CD14-positive monocyte (primary cell): ENCODE data around the gene TSSK2. TPM values are rescaled to one million over a fixed set of nuclear protein-coding genes. Genes with fewer than 3 reads are reported as not detected.
A peak's percentile ranks its signal among the peaks of the same experiment; 100 is the strongest.

Source experiments
- DNase-seq, 3 donors: peaks; one replicate each; pipeline ENCODE4 v3.0.0-alpha.2; 2011 to 2022
- H2AFZ ChIP-seq: 2 replicates; pipeline ENCODE4 v1.6.0; 2012; ENCODE audit warnings: mild to moderate bottlenecking, low read depth, low read length, inconsistent platforms; ENCODE audit not compliant: insufficient read depth, poor library complexity, severe bottlenecking
- H3K27ac ChIP-seq, 2 donors: 1 replicate in 1 of 2; 2 replicates in 1 of 2; pipeline ENCODE4 v1.5.1; 2012 to 2013; ENCODE audit warnings: low read length in 2 of 2, control low read depth in 1 of 2, inconsistent platforms in 1 of 2, low read depth in 1 of 2, mild to moderate bottlenecking in 1 of 2
- H3K27me3 ChIP-seq, 2 donors: one replicate each; pipeline versions ENCODE4 v1.6.0 to v1.6.1; 2011 to 2013; ENCODE audit warnings: low read length in 2 of 2; ENCODE audit not compliant: control insufficient read depth in 2 of 2, insufficient read depth in 2 of 2
- H3K36me3 ChIP-seq, 2 donors: replicated peaks in 1 of 2; 1 replicate in 1 of 2; 2 replicates in 1 of 2; pipeline versions ENCODE4 v1.5.1 to v1.6.1; 2012 to 2013; ENCODE audit warnings: low read length in 2 of 2, control low read depth in 1 of 2, inconsistent platforms in 1 of 2, mild to moderate bottlenecking in 1 of 2; ENCODE audit not compliant: insufficient read depth in 2 of 2, control insufficient read depth in 1 of 2
- H3K4me1 ChIP-seq, 2 donors: 1 replicate in 1 of 2; 2 replicates in 1 of 2; pipeline versions ENCODE4 v1.5.1 to v1.6.1; 2012 to 2013; ENCODE audit warnings: low read length in 2 of 2, control low read depth in 1 of 2, inconsistent platforms in 1 of 2, mild to moderate bottlenecking in 1 of 2, moderate library complexity in 1 of 2; ENCODE audit not compliant: insufficient read depth in 2 of 2, control insufficient read depth in 1 of 2
- H3K4me2 ChIP-seq: replicated peaks from 2 replicates; pipeline ENCODE3; 2012; ENCODE audit warnings: low read length, moderate library complexity, mild to moderate bottlenecking; ENCODE audit not compliant: poor library complexity, severe bottlenecking; ENCODE audit errors: extremely low read depth
- H3K4me3 ChIP-seq, 3 experiments: fragments of 200-600 bp in 1 of 3; sonication (generic) in 1 of 3; replicated peaks in 1 of 3; 1 replicate in 2 of 3; 2 replicates in 1 of 3; pipeline ENCODE4 v1.5.1; 2011 to 2013; ENCODE audit warnings: low read length in 3 of 3, mild to moderate bottlenecking in 3 of 3, control low read depth in 2 of 3, low read depth in 2 of 3, inconsistent platforms in 1 of 3, moderate library complexity in 1 of 3
- H3K79me2 ChIP-seq: 2 replicates; pipeline ENCODE4 v1.6.0; 2012; ENCODE audit warnings: mild to moderate bottlenecking, control low read depth, inconsistent platforms, low read length, moderate library complexity; ENCODE audit not compliant: insufficient read depth
- H3K9ac ChIP-seq: 2 replicates; pipeline ENCODE4 v1.6.0; 2017; ENCODE audit warnings: low read length, mild to moderate bottlenecking; ENCODE audit not compliant: insufficient read depth, poor library complexity, severe bottlenecking
- H3K9me3 ChIP-seq, 2 donors: replicated peaks in 1 of 2; 1 replicate in 1 of 2; 2 replicates in 1 of 2; pipeline versions ENCODE4 v1.5.1 to v1.6.1; 2012 to 2013; ENCODE audit warnings: low read length in 2 of 2, control low read depth in 1 of 2; ENCODE audit not compliant: control insufficient read depth in 1 of 2, insufficient read depth in 1 of 2
- H4K20me1 ChIP-seq: 2 replicates; pipeline ENCODE4 v1.6.0; 2012; ENCODE audit warnings: mild to moderate bottlenecking, low read length, control low read depth, moderate library complexity; ENCODE audit not compliant: insufficient read depth
- H3K27ac Mint-ChIP-seq, 7 donors: one replicate each; pipeline ENCODE4 v1.8.0; 2020; ENCODE audit warnings: mild to moderate bottlenecking in 7 of 7, mixed read lengths in 7 of 7, moderate library complexity in 6 of 7, inconsistent platforms in 2 of 7
- H3K27me3 Mint-ChIP-seq, 3 donors: one replicate each; pipeline ENCODE4 v1.8.0; 2021 to 2022; ENCODE audit warnings: low read depth in 3 of 3, mild to moderate bottlenecking in 3 of 3, mixed read lengths in 3 of 3, moderate library complexity in 3 of 3, inconsistent platforms in 1 of 3
- H3K36me3 Mint-ChIP-seq, 2 donors: one replicate each; pipeline ENCODE4 v1.8.0; 2020; ENCODE audit warnings: mixed read lengths in 2 of 2, inconsistent platforms in 1 of 2, mild to moderate bottlenecking in 1 of 2
- H3K4me1 Mint-ChIP-seq: one replicate; pipeline ENCODE4 v1.8.0; 2020; ENCODE audit warnings: mild to moderate bottlenecking, mixed read lengths
- H3K4me3 Mint-ChIP-seq, 2 donors: one replicate each; pipeline ENCODE4 v1.8.0; 2020; ENCODE audit warnings: mild to moderate bottlenecking in 2 of 2, mixed read lengths in 2 of 2, moderate library complexity in 1 of 2
- H3K9me3 Mint-ChIP-seq, 7 donors: one replicate each; pipeline ENCODE4 v1.8.0; 2020 to 2022; ENCODE audit warnings: mixed read lengths in 7 of 7, mild to moderate bottlenecking in 6 of 7, moderate library complexity in 6 of 7, inconsistent platforms in 2 of 7
- WGBS: methylation state at CpG from one replicate; pipeline ENCODE4 v1.1.5; 2013; ENCODE audit warnings: missing lambda C conversion rate; ENCODE audit not compliant: insufficient coverage; 5-methylcytosine and 5-hydroxymethylcytosine counted together
- intact Hi-C, 2 donors: fragments of 100-400 bp; cut with micrococcal nuclease; formaldehyde crosslinking; loops; one replicate each; pipeline versions ENCODE4 v1.15.0 to v1.15.1; 2023
- polyA plus RNA-seq, 3 donors: library from polyadenylated mRNA; depleted of rRNA in 1 of 3; unstranded in 2 of 3; stranded (reverse) in 1 of 3; fragments of 300-500 nt in 2 of 3; fragments of >200 nt in 1 of 3; fragmentation: Illumina TruSeq in 2 of 3; gene quantifications; 1 replicate in 2 of 3; 2 replicates in 1 of 3; pipeline ENCODE4 v1.2.3, GENCODE V29; 2012 to 2021
- TF ChIP-seq, protein P1 (sequence below): fragments of 200-600 bp; IDR thresholded peaks from one replicate; pipeline ENCODE4 v1.8.0; 2022; ENCODE audit warnings: antibody characterized with exemption, mild to moderate bottlenecking

TSSK2 gene
- polyA plus RNA-seq, 3 donors = 0.04 TPM; not detected in 2

DNA sequence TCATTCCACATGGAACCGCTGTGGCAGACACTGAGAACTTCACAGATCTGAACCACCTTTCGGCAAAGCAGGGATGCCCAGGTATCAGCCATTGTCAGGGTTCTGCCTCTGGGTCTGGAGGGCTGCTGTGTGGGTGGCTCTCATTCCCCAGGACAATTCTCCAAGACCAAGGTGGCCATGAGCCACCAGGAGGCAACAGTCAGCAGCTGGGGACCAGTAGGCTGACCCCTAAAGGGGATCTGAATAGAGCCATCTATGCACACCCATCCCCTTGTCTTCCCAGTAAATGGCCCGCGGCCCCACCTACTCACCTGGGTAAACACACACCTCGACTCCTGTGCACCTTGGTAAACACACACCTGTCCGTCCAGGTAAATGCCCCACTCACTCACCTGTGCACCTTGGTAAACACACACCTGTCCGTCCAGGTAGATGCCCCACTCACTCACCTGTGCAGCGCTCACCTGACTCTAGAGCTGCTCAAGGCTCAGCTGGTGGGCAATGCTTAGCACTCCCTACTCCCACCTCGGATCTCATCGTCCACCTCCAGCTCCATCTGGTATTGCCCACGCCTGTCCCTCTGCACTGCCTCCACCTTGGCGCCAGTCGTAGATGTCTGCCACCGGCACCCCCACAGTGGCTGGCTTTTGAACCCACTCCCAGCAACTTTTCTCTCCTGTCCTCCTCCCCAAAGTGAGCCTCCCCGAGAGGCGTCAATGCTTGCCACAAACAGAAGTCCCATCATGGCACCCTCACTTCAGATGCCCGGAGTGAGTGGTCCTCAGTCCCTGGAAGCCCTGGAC is 37.2 kb downstream of the TSSK2 start:
- no peaks in the 10 kb centered on the region for H3K36me3 ChIP-seq
- H3K4me3 Mint-ChIP-seq = peak overlapping the region in 1 of 2 donors; percentile 69

More for the DNA sequence above, 37.2 kb downstream of the TSSK2 start:
- Histone ChIP-seq H3K27ac (no peak overlapping the region), H4K20me1 (no peaks in the 10 kb centered on the region), H3K4me2 (no peak overlapping the region), H2AFZ (no peak overlapping the region), H3K4me3 (no peak overlapping the region), H3K9ac (no peak overlapping the region), H3K9me3 (peaks cover 0 to 12% of the 10 kb centered on the region in 2 donors), H3K4me1 (peaks cover 29 to 38% of the 10 kb centered on the region in 2 donors), H3K79me2 (peaks cover 21% of the 10 kb centered on the region), H3K27me3 (peaks cover 21 to 48% of the 10 kb centered on the region in 2 donors)
- Mint-ChIP-seq H3K27ac (peak overlapping the region in 2 of 7 donors; percentile 63 to 64), H3K4me1 (peaks cover 30% of the 10 kb centered on the region), H3K27me3 (peaks cover 47 to 66% (median 54%) of the 10 kb centered on the region in 3 donors), H3K9me3 (peaks cover 0 to 21% (median 9%) of the 10 kb centered on the region in 7 donors), H3K36me3 (peaks cover 0 to 4% of the 10 kb centered on the region in 2 donors)
- DNase-seq = no peak
- intact Hi-C loops = no loop called here
- TF ChIP-seq, protein P1, sequence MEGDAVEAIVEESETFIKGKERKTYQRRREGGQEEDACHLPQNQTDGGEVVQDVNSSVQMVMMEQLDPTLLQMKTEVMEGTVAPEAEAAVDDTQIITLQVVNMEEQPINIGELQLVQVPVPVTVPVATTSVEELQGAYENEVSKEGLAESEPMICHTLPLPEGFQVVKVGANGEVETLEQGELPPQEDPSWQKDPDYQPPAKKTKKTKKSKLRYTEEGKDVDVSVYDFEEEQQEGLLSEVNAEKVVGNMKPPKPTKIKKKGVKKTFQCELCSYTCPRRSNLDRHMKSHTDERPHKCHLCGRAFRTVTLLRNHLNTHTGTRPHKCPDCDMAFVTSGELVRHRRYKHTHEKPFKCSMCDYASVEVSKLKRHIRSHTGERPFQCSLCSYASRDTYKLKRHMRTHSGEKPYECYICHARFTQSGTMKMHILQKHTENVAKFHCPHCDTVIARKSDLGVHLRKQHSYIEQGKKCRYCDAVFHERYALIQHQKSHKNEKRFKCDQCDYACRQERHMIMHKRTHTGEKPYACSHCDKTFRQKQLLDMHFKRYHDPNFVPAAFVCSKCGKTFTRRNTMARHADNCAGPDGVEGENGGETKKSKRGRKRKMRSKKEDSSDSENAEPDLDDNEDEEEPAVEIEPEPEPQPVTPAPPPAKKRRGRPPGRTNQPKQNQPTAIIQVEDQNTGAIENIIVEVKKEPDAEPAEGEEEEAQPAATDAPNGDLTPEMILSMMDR = no peak
- 82% methylated on average over 16 of the region's 17 CpGs for WGBS
